ENCODE results near the gene TTYH3.
"Not testable (repeated sequence)": the region's sequence is repeated elsewhere in the genome, so short reads cannot be mapped to it uniquely, and the experiment has no call there.

Gene TTYH3

DNA sequence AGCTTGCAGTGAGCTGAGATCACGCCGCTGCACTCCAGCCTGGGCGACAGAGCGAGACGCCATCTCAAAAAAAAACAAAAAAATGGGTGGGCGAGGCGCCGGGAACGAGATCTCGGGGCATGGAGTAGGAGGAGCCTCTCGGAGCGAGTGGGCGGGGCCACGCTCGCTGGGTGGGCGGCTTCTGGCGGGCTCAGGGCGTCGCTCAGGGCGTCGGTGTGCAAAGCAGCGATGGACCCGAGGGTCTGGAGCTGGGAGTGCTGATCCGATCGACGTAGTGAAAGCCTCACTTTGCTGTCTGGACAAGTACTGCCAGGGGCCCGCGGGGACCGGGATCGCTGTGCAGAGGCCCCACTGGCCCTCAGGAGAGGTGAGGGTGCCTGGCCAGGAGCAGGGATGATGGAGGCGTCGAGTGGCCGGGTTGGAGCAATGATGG, 33.6 kb downstream of the TTYH3 start:
- no peak for DNase-seq (ENCODE audit: low read depth)

DNA sequence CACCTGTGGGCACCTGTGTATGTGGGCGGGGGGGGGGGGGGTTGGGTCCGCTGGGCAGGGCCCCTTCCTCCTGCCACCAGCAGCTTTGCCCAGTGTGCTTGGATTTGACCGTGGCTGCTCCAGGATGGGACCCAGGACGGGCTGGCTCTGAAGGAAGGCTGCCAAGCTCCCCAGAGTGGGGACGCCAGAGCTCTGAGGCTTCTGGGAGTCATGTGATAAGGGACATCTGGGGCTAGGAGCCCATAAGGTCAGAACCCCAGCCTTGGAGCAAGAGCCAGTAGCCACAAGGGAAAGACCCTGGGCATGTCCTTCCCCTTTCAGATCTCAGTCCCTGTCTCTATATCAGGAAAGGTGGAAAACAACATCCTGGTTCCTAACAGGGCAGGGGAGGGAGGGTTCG, 34.4 kb downstream of the TTYH3 start:
- DNase-seq (ENCODE audit: low read depth): no peak

DNA sequence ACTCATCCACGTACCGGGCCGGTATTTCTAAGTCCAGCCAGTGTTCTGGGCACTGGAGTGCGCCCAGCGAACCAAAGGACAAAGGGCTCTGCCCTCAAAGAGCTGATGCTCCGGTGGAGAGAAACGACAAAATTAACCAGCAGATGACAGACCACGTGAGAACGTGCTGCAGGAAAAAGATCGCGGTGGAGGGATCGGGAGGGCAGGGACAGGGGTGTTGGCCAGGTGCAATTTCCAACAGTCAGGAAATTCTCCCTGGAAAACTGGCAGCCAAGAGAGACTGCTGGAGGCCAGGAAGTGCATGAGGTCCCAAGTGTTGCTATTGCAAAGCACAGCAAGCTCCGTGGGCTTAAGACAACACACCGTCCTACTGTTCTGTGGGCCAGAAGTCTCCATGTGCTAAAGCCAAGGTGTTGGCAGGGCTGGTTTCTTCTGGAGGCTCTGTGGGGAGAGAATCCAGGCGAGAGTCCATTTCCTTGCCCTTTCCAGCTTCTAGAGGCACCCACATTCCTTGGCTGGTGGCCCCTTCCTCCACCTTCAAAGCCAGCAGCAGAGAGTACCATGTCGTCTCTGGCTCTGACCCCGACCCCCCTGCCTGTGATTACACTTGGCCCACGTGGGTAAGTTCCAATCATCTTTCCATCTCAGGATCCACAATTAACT, 34.9 kb downstream of the TTYH3 start:
- no peak for DNase-seq (ENCODE audit: low read depth)

DNA sequence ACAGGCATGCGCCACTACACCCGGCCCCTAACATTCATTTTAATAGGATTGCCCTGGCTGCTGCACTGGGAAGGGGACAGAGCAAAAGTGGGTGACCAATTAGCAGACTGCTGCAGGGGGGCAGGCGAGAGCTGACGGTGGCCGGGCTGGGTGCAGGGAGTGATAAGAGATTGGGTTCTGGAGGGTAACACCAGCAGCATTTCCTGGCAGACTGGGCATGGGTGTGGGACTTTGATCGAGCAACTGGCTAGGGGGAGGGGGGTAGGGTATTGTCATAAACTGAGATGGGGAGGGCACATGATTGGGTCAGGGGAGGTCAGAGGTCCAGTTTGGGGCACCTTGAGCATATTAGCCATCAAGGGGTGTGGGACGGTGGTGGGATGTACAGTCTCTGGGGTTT, 36.1 kb downstream of the TTYH3 start:
- DNase-seq (ENCODE audit: low read depth): no peak

DNA sequence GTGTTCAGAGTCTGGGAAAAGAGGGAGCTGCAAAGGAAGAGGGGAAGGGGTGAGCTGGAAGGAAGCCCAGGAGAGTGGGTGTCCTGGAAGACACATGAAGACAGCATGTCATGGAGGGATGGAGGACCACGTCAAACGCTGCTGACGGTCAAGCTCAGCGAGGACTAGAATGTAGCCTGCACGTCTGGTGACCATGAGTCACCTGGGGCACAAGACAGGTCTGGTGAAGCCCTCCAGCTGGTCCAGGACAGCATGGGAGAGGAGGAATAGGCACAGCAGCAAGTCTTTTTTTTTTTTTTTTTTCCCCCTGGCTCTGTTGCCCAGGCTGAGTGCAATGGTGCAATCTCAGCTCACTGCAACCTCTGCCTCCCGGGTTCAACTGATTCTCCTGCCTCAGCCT, 36.6 kb downstream of the TTYH3 start:
- no peak for DNase-seq (ENCODE audit: low read depth)

DNA sequence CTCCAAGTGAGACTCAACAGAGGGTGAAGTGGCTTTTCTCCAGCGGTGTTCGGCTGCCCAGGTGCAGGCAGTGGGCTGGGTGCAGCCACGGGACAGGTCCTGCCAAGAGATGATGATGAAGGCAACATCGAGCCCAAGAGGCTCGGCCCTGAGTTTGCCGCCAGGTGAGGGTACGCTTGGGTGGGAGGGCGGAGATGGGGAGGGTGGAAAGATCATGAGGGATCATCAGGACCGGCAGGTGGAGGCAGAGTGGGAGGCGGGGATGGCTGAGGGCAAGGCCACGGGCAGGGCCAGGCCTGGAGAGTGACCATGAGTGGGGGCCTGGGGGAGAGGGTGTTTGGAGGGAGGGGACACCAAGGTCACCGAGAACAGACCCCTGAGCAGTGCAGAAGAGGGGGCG, 38.4 kb downstream of the TTYH3 start:
- no peak for DNase-seq (ENCODE audit: low read depth)

DNA sequence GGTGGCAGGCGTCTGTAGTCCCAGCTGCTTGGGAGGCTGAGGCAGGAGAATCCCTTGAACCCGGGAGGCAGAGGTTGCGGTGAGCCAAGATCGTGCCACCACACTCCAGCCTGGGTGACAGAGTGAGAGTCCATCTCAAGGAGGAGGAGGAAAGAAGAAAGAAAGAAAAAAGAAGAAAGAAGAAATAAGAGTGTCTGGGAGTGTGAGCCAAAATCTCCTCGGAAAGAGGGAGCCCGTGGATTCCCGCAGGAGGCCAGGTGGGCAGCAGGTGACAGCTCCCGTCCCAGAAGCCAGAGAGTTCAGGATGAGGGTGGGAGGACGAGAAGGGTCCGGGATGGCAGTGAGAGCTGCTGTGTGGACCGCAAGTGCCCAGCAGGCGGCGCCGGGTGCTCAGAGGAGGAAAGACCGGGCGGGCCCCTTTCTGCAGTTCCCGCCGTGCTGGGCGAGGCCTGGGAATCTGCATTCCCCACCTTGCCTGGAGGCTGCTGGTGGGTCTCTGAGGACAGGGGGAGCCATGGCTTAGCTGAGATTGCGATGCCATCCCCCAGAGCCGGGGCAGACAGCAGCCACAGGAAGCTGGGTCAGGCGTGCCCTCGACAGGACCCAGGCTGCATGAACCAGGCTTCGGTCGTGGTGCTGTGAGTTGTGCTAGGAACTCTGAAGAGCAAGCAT, 39.1 kb downstream of the TTYH3 start:
- peak; percentile 63 for DNase-seq (ENCODE audit: low read depth)

DNA sequence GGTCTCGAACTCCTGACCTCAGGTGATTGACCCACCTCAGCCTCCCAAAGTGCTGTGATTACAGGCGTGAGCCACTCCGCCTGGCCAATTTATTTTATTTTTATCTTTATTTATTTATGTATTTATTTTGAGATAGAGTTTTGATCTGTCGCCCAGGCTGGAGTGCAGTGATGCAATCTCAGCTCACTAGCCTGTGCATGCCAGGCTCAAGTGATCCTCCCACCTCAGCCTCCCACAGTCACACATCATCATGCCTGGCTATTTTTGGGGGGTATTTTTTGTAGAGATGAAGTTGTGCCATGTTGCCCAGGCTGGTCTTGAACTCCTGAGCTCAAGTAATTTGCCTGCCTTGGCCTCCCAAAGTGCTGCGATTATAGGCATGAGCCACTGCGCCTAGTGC, 41.4 kb downstream of the TTYH3 start:
- DNase-seq (ENCODE audit: low read depth): not testable (repeated sequence)

DNA sequence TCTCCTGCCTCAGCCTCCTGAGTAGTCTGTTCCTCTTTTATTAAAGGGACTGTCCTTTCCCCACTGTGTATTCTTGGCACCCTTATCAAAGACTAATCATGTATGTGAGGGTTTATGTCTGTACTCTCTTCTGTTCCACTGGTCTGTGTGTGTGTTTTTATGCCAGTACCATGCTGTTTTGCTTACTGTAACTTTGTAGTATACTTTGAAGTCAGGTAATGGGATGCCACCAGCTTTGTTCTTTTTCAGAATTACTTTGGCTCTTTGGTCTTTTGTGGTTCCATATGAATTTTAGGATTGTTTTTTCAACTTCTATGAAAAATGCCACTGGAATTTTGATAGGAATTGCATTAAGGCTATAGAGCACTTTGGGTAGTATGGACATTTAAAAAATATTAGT, 42.1 kb downstream of the TTYH3 start:
- no peak for DNase-seq (ENCODE audit: low read depth)

DNA sequence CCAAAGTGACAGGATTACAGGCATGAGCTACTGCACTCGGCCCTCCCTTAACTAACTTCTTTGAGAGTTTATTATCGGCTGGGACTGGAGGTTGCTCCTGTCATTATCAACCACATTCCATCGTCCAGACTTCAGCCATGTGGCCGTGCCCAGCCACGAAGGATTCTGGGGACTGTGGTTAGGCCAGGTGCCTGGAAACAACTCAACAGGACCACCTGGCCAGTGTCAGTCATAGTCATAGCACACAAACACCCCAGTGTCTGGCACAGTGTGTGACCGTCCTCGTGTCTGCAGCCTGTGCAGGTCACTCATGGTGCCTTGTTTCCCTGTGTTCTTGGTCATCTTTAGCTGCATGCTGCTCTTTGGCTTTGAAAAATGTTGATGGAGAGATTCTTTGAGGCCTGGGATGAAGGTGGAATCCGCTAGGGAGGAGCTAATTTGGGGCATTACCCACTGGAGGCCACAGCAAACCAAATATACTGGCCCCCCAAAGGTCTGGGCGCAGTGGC, 43.5 kb downstream of the TTYH3 start:
- DNase-seq (ENCODE audit: low read depth): no peak

DNA sequence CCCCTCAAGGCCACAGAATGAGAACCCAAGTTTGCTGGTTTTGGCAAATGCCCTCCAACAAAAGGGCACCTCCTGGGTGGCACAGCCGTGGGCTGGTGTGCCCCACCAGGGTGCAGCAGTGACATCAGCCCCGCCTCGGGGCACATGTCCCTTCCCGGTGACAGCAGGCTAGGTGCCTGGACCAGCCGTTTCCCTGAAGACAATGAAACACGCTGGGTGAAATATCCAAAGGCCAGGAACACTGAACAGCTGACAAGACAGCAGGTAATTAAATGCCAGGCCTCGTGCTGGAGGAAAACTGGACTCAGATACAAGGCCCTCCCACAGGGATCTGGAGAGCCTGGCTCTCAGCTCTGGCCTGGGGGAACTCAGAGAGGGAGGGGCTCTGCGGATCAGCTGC, 44.8 kb downstream of the TTYH3 start:
- not testable (repeated sequence) for DNase-seq (ENCODE audit: low read depth)

DNA sequence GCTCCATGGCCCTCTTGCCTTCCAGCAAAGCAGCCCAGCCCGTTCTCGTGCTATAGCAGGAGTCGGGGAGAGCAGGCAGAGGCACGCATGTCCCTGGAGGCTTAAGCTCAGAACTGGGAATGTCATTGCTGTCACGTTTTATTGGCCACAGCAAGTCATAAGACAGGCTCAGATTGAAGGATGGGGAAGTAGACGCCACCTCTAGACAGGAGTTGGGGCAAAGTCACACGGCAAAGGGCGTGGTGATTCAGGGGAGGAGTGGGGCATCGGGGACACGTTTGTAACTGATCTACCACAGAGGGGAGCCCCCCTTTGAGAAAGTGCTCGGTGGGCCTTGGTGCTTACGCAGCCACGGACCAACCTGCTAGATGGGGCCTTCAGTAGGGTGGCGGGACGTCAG, 46.7 kb downstream of the TTYH3 start:
- not testable (repeated sequence) for DNase-seq (ENCODE audit: low read depth)

DNA sequence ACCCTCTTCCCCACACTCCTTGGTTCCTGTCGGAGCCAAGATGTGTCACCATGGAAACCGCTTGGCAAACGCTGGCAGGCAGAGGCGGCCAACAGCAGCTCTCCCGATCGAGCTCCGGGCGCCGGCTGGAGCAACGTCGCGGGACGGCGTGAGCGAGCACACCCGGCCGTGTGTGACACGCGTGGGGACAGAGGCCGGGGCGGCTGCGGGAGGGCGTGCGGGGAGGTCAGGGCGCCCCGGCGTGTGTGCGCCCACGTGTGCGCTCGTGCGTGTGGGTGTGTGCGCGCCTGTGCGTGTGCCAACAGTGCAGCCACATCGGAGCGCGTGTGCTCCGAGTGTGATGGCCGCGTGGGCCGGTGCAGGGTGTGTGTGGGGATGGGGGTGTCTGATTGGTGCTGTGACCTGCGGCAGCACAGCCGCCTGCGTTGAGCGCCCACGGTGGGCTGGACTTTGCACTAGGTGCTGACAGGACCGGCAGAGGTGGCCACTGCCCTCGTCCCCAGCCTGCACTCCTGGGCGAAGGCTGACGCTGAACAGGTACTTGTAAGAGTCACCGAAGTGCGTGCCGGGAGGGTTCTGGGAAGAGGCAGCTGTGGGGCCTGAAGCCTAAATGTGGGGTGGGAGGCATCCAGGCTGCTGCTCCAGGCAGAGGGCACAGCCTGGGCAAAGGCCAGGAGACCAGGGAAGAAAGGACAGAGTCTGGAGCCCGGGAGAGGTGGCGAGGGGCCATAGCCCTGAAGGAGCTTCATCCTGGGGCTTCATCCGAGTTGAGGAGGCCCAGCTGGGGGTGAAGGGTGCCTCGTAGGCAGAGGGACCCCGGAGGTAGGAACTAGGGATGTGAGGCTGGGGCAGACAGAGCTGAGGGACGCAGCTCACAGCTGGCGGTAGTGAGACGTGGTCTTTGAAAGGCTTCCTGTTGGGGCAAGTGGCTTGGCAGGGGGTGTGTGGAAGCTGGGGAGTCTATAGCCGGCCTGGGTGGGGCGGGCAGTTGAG, 47.6 kb downstream of the TTYH3 start:
- DNase-seq (ENCODE audit: low read depth): not testable (repeated sequence)

DNA sequence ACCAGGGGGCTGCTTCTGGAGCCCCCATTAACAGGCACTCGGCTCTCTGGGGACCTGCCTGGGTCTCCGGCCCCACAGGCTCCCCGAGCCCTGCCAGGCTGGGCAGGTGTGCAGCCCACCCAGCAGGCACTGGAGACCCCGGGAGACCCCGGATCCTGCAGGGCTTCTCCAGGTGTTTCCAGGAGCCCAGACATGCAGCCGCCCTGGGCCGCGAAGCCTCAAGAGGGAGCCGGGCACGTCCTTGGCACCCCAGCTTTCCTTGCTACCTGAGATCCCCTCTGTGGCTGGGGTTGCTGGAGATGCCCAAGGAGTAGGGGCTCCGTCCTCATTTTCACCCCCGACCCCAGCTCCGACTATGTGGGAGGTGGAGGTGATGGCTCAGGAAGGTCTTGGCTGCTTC, 48.5 kb downstream of the TTYH3 start:
- no peak for DNase-seq (ENCODE audit: low read depth)

DNA sequence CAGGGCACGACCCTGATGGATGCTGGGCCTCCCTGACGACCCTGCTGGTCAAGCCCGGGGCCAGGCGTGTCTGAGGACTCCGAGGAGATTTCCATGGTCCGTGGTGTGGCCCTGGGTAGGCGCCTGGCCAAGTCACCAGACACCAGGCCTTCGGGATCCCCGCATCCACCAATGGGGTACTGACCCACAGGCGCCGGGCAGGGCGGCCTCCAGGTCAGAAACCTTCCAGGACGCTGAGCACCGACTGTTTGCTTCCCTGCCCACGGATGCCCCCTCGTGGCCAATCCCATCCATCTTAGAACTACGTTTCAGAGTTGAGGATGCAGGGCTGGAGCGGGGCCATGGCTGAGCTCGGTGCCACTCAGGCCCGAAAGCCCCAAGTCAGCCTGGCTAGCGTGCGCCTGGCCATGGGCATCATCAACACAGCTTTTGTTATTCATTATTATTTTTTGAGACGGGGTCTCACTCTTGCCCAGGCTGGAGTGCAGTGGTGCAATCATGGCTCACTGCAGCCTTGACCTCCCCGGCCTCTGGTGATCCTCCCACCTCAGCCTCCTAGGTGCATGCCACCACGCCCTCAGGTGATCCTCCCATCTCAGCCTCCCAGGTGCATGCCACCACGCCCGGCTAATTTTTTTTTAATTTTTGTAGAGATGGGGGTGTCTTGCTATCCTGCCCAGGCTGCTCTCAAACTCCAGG, 49.2 kb downstream of the TTYH3 start:
- peak; percentile 47 for DNase-seq (ENCODE audit: low read depth)

DNA sequence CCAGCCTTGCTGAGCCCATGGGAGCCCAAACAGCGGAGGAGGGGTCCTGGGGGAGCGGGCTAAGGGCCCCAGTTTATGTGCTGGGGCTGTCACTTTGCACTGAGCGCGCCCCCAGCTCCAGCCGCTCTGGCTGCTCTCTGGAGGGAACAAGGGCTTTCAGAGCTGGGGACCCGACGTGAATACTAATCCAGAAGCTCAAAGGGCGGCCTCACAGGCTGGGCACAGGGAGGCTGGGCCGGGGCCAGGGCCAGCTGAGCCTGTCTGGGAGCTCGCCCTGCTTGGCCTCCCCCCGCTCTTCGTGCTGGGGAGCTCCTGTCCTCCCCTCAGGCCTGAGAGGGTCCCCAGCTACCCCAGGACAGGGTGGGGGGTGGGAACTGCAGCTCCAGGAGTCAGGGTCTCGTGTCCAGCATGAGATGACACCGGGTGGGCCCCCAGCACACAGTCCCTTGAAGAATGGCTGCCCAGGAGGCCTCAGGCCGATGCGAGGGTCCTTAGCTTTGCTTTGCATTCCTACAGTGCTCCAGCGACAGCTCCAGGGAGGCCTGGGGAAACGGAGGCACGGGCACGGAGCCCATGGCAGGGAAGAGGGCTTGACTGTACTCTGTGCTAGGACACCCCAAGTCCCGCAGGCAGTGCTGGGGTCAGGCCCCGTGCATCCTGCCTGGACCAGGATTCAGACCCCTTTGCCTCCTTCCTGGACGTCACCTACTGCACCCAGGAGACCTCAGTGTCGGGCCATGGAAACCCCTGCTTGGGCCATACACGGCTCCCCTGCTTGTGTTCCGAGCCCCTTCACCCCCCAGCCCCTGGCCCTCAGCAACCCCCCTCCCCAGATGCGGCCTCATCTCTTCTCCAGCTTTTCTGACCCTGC, 50.4 kb downstream of the TTYH3 start:
- no peak for DNase-seq (ENCODE audit: low read depth)

DNA sequence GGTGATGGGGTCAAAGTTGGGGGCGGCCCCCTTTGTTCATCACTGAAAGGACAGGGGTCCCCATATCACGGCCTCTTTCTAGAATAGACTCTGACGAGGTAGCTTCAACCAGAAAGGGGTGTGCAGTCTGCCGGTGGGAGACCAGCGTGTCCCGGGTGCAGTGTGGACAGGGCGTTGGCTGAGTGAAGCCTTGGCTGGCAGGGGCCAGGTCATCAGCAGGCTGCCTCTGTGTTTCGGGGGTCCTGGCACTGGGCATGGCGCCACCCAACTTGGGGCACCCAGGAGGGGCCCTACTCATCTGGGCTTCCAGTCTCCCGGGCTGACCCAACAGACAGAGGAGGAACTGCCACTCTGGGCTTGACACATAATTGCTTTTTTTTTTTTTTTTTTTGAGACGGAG, 52.7 kb downstream of the TTYH3 start:
- no peak for DNase-seq (ENCODE audit: low read depth)

DNA sequence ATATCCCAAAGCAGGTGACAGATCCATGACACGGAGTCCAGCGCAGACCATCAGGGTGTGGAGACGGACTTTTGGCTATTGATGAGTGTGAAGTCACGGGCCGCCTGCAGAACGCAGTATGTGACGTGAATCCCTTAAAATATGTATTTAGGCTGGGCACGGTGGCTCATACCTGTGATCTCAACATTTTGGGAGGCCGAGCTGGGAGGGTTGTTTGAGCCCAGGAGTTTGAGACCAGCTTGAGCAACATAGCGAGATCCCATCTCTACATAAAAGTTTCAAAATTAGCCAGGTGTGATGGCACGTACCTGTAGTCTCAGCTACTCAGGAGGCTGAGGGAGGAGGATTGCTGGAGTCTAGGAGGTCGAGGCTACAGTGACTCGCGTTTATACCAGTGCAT, 54.3 kb downstream of the TTYH3 start:
- DNase-seq (ENCODE audit: low read depth): no peak

DNA sequence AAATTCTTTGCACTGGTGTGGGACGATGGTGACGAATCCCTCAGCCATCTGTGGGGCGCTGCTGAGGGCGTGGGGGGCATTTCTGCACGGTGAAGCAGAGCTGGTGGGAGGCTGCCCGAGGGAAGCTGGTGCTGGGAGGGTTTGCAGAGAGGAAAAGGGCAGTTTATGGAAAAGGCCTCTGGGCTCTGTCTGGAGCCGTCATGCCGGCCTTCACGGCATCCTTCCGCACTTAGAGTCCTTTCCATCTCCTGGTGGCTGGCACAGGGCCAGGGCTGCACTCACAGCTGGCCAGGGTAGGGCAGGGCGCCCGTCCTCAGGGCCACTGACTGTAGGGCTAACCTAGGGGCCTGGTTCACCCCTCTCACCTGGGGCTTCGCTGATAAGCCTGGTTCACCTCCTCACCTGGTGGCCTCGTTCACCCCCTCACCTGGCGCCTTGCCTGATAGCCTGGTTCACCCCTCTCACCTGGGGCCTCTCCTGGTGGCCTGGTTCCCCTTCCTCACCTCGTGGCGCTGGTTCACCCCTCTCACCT, 55.6 kb downstream of the TTYH3 start:
- no peak for DNase-seq (ENCODE audit: low read depth)

DNA sequence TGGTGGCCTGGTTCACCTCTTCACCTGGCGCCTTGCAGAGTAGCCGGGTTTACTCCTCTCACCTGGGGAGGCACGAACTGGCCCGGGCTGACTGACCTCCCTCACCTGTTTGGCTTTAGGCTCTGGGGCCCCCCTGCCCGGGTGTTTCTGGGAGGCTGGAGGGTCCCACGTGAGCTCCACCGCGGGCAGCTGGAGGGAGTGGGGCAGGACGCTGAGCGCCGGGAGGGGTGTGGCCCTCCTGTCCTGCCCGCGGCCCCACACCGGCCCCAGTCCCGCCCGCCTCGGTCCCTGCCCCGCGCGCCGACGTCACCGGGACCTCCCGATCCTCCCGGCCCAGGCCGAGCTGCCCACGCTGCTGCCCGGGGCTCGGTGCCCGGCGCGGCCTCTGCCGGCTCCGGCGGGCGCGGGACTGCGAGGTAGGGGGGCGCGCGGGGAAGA, 56.1 kb downstream of the TTYH3 start, which contains the start of gene AMZ1:
AMZ1 (plus strand) TSS at position 322 of the 438 bp plus-strand sequence. CDS start 12,250 bp downstream, outside the sequence.
- DNase-seq (ENCODE audit: low read depth): no peak
